Lower lobe of right lung (tissue), 2 donors: Measurements from ENCODE around the gene RNF19B. TPM values are rescaled to one million over a fixed set of nuclear protein-coding genes. Genes with fewer than 3 reads are reported as not detected.

Experiments used
- ATAC-seq, 2 donors: fragments of 200-7000 bp; cut with Tn5 transposase; one replicate each; pipeline ENCODE4 v1.9.1; 2020 to 2022; ENCODE audit warnings: mild to moderate bottlenecking in 2 of 2, moderate library complexity in 2 of 2
- DNase-seq: peaks from one replicate; pipeline ENCODE4 v3.0.0-alpha.2; 2020
- H3K27ac ChIP-seq: fragments of 200-600 bp; one replicate; pipeline ENCODE4 v1.8.0; 2022
- H3K27me3 ChIP-seq: fragments of 200-600 bp; one replicate; pipeline ENCODE4 v1.8.0; 2022; ENCODE audit warnings: low read depth
- H3K36me3 ChIP-seq: fragments of 200-600 bp; one replicate; pipeline ENCODE4 v1.8.0; 2022; ENCODE audit warnings: mild to moderate bottlenecking
- H3K4me1 ChIP-seq: fragments of 200-600 bp; one replicate; pipeline ENCODE4 v1.8.0; 2022
- H3K4me3 ChIP-seq: fragments of 200-600 bp; one replicate; pipeline ENCODE4 v1.8.0; 2022; ENCODE audit warnings: mild to moderate bottlenecking
- H3K9me3 ChIP-seq: fragments of 200-600 bp; one replicate; pipeline ENCODE4 v1.8.0; 2022
- intact Hi-C: fragments of 100-400 bp; cut with DNase I; formaldehyde crosslinking; loops from one replicate; pipeline ENCODE4 v1.11.0; 2022
- total RNA-seq: library from RNA; stranded (reverse); fragmentation: NEBNext Ultra II Directional; extraction: Animal tissue kit (Norgen Biotek cat#: 25700); gene quantifications from one replicate; pipeline ENCODE4 v1.2.1, GENCODE V29; 2021
- TF ChIP-seq, protein P1 (sequence below): fragments of 200-600 bp; IDR thresholded peaks from one replicate; pipeline ENCODE4 v1.8.0; 2022; ENCODE audit warnings: antibody characterized with exemption, mild to moderate bottlenecking
- donor health status: DM: no; HTN: yes; CAD: no; lungs with severe emphysema.

Gene RNF19B
- total RNA-seq, 1 donor from 2014 or later: 27.9 TPM

DNA sequence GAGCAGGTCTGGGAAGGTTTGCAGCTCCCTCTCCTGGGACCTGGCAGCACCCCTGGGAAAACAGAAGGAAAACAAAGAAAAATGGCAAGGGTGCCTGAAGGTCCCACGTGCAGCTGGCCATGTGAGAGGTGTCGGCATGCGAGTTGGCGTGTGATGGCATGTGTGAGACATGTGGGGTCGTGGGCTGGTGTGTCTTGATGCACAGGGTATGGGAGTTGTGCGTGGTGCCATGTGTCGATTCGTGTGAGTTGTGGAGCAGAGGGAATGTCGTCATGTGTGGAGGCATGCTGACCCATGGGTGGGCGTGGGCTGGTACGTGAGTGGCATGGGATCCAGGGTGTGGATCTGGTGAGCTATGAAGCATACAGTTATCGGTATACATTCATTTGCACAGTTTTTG lies 77.0 kb downstream of the RNF19B start:
- no peak overlapping the region for H3K27ac ChIP-seq
- no peak for ATAC-seq
- H3K9me3 ChIP-seq: no peaks in the 10 kb centered on the region
- intact Hi-C loops: no loop called here
- peaks cover 69% of the 10 kb centered on the region for H3K27me3 ChIP-seq
- H3K36me3 ChIP-seq: no peaks in the 10 kb centered on the region
- H3K4me3 ChIP-seq: no peak overlapping the region
- no peaks in the 10 kb centered on the region for H3K4me1 ChIP-seq
- DNase-seq: no peak
- TF ChIP-seq, protein P1, sequence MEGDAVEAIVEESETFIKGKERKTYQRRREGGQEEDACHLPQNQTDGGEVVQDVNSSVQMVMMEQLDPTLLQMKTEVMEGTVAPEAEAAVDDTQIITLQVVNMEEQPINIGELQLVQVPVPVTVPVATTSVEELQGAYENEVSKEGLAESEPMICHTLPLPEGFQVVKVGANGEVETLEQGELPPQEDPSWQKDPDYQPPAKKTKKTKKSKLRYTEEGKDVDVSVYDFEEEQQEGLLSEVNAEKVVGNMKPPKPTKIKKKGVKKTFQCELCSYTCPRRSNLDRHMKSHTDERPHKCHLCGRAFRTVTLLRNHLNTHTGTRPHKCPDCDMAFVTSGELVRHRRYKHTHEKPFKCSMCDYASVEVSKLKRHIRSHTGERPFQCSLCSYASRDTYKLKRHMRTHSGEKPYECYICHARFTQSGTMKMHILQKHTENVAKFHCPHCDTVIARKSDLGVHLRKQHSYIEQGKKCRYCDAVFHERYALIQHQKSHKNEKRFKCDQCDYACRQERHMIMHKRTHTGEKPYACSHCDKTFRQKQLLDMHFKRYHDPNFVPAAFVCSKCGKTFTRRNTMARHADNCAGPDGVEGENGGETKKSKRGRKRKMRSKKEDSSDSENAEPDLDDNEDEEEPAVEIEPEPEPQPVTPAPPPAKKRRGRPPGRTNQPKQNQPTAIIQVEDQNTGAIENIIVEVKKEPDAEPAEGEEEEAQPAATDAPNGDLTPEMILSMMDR: no peak

DNA sequence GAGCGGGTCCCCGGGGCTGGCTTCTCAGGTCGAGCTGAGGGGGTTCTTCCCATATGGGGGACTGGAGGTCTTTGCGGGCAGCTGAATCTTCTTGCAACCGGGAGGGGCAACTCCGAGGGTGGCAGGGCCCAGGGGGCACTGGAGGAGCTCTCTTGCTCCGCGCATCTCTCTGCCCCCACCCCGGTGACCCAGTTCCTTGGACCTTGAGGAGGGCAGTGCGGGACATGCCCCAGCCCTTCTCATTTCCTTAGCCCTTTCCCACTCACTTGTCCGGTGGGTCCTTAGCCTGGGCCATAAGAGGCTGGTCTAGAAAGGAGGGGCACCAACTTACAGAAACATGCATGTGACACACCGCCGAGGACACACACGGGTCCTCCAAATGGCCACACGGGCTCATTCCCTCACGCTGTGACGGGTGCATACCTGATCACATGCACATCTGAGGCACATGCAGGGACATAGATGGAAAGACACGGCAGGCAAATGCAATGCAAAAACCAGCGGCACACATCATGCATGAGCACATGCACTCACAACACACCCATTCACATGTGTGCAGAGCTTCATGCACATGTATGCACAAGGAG lies 77.7 kb downstream of the RNF19B start:
- Histone ChIP-seq H3K36me3 (no peaks in the 10 kb centered on the region), H3K4me3 (no peak overlapping the region), H3K4me1 (no peaks in the 10 kb centered on the region), H3K27ac (no peak overlapping the region), H3K27me3 (peaks cover 65% of the 10 kb centered on the region), H3K9me3 (no peaks in the 10 kb centered on the region)
- ATAC-seq: no peak
- TF ChIP-seq, protein P1: no peak
- no peak for DNase-seq
- intact Hi-C loops: no loop called here

Other genes starting within 250 kb of the RNF19B start
- gene YARS1, start 147.5 kb downstream of the RNF19B start, total RNA-seq: 96.7 TPM
- gene S100PBP, start 147.2 kb downstream of the RNF19B start, total RNA-seq: 37.5 TPM
- 0.65 TPM for gene FNDC5, start 93.9 kb downstream of the RNF19B start, total RNA-seq
- not detected for gene HPCA, start 78.3 kb downstream of the RNF19B start, total RNA-seq
- gene TMEM54, start 63.4 kb downstream of the RNF19B start, total RNA-seq: 44.0 TPM
- 103 TPM for gene AK2, start 72.1 kb upstream of the RNF19B start, total RNA-seq
- 2.4 TPM for gene AZIN2, start 116.3 kb upstream of the RNF19B start, total RNA-seq
- gene TRIM62, start 217.2 kb upstream of the RNF19B start, total RNA-seq: 6.5 TPM